ENCODE data around the gene NKAIN4.

GRCh38 chr20:63218701-63219446 is 35.4 kb downstream of the NKAIN4 start:
- TF ChIP-seq CTCF (IDR thresholded peaks at IDR 0.05; ENCODE audit: low read depth, low read length, poor library complexity, severe bottlenecking) (peak; percentile 28), EZH2phosphoT487 (IDR thresholded peaks at IDR 0.05; ENCODE audit: borderline replicate concordance, low read length) (no peak)

Data from DOHH2 (cell line).